ENCODE results near the gene PPM1H. TPM values are rescaled to one million over a fixed set of nuclear protein-coding genes. Genes with fewer than 3 reads are reported as not detected.

PPM1H gene
- total RNA-seq, 4 donors from 2014 or later: 0.46 to 3.4 (median 1.3) TPM

DNA sequence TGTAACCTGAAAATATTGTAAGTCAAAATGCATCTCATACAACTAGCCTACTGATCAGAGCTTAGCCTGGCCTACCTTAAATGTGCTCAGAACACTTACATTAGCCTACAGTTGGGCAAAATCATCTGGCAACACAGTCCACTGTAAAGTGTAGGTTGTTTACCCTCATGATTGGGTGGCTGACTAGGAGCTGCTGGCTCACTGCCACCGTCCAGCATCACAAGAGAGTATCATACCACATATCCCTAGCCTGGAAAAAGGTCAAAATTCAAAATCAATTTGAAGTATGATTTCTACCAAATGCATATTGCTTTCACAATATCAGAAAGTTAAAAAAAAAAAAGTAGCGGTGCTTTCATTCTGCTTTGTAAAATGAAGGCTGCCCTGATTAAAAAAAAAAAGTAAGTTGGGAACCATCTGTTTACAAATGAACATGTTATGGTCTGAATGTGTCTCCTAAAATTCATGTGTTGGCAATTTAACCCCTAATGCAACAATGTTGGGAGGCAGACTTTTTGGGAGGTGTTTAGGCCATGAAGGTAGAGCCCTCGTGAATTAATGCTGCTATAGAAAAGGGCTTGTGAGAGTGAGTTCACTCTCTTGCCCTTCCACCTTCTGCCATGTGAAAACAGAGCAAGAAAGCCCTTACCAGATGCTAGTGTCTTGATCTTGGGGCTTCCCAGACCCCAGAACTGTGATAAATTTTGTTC lies 211.8 kb downstream of the PPM1H start:
- no peak overlapping the region for H3K4me3 ChIP-seq
- peaks cover 0 to 32% of the 10 kb centered on the region in 2 donors for H3K4me1 ChIP-seq
- H3K27me3 ChIP-seq: no peaks in the 10 kb centered on the region
- DNase-seq: no peak
- intact Hi-C loops (cut with DNase I; ENCODE audit: low total_unique reads) (no loop called here), in situ Hi-C loops (cut with MboI; ENCODE audit: low sequenced_read_pairs in 4 of 4) (no loop called here)
- no peaks in the 10 kb centered on the region for H3K36me3 ChIP-seq
- no peaks in the 10 kb centered on the region for H3K9me3 ChIP-seq
- no peak for ATAC-seq
- TF ChIP-seq CTCF (IDR thresholded peaks at IDR 0.05 in 4 of 5, conservative IDR thresholded peaks at IDR 0.05 in 1 of 5) (no peak), POLR2A (IDR thresholded peaks at IDR 0.05) (no peak)
- H3K27ac ChIP-seq: no peak overlapping the region

DNA sequence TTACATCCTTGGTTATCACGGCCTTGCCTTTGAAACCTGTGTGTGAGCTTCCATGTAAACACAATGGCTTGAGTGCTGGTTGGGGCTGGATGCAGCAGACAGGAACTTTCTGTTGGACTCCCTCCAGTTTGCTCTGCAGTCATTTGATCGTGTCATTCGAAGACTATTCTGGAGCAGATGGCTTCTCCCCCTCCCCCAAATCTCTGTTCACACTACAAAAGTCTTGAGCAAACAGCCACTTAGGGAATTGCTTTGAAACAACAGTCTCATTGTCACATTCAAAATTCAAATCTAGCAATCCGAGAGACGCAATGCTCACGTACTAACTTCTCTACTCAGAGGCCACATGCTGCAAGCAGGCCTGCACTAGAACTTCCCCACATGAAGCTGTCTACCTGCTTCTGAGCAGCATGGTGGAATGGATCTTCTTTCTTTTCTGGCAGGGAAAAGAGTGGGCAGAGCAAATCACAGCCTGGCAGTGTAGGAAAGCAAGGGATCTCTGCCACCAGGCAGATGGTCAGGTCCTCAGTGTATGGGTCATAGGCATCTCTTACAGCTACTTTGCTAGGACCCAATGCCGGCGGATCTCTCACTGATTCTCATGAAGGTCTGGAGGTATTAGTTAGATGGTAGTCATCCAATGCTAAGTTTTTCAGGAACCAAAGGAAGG lies 214.2 kb downstream of the PPM1H start:
- Histone ChIP-seq H3K36me3 (no peaks in the 10 kb centered on the region), H3K27me3 (no peaks in the 10 kb centered on the region), H3K4me3 (no peak overlapping the region), H3K27ac (peak overlapping the region in 2 of 4 donors; percentile 10 to 69), H3K4me1 (peaks cover 0 to 32% of the 10 kb centered on the region in 2 donors), H3K9me3 (no peaks in the 10 kb centered on the region)
- ATAC-seq (peak; percentile 63 to 78), DNase-seq (peak; percentile 26 to 44)
- intact Hi-C loops (cut with DNase I; ENCODE audit: low total_unique reads): no loop called here
- in situ Hi-C loops (cut with MboI; ENCODE audit: low sequenced_read_pairs in 4 of 4): no loop called here
- no peak for TF ChIP-seq CTCF (IDR thresholded peaks at IDR 0.05 in 4 of 5, conservative IDR thresholded peaks at IDR 0.05 in 1 of 5)
- TF ChIP-seq POLR2A (IDR thresholded peaks at IDR 0.05): no peak

- H3K27ac ChIP-seq: peak overlapping the region in 1 of 4 donors; percentile 69
- intact Hi-C loops (cut with DNase I; ENCODE audit: low total_unique reads) (no loop called here), in situ Hi-C loops (cut with MboI; ENCODE audit: low sequenced_read_pairs in 4 of 4) (no loop called here)
- H3K9me3 ChIP-seq: no peaks in the 10 kb centered on the region
- H3K27me3 ChIP-seq: no peaks in the 10 kb centered on the region
- no peaks in the 10 kb centered on the region for H3K36me3 ChIP-seq
- H3K4me1 ChIP-seq: peaks cover 0 to 33% of the 10 kb centered on the region in 2 donors
- TF ChIP-seq CTCF (IDR thresholded peaks at IDR 0.05 in 4 of 5, conservative IDR thresholded peaks at IDR 0.05 in 1 of 5) (no peak), POLR2A (IDR thresholded peaks at IDR 0.05) (no peak)
- no peak overlapping the region for H3K4me3 ChIP-seq
- DNase-seq (no peak), ATAC-seq (no peak)
Measured at GRCh38 chr12:62720025-62720424, 214.9 kb downstream of the PPM1H start.

- TF ChIP-seq CTCF (IDR thresholded peaks at IDR 0.05 in 4 of 5, conservative IDR thresholded peaks at IDR 0.05 in 1 of 5): no peak
- TF ChIP-seq POLR2A (IDR thresholded peaks at IDR 0.05): no peak
- Histone ChIP-seq H3K36me3 (no peaks in the 10 kb centered on the region), H3K27me3 (no peaks in the 10 kb centered on the region), H3K4me1 (peaks cover 0 to 37% of the 10 kb centered on the region in 2 donors), H3K9me3 (no peaks in the 10 kb centered on the region), H3K27ac (peak overlapping the region in 1 of 4 donors; percentile 8), H3K4me3 (no peak overlapping the region)
- DNase-seq (no peak), ATAC-seq (no peak)
- in situ Hi-C loops (cut with MboI; ENCODE audit: low sequenced_read_pairs in 4 of 4): no loop called here
- intact Hi-C loops (cut with DNase I; ENCODE audit: low total_unique reads): no loop called here
Measured at GRCh38 chr12:62718762-62719426, 216.1 kb downstream of the PPM1H start.

All from gastrocnemius medialis (tissue), 4 donors.